ENCODE results near the gene C4orf17. TPM values are rescaled to one million over a fixed set of nuclear protein-coding genes. Genes with fewer than 3 reads are reported as not detected.

Gene C4orf17
- total RNA-seq, 1 experiment from 2014 or later: not detected

Other genes with a start within 250 kb of the C4orf17 start
- gene ADH1A, start 220.0 kb upstream of the C4orf17 start, total RNA-seq (2014; rRNA removed; shearing (Covaris generic)): not detected in 2 replicates
- not detected in 2 replicates for gene ADH1B, start 189.6 kb upstream of the C4orf17 start, total RNA-seq (2014; rRNA removed; shearing (Covaris generic))
- not detected in 2 replicates for gene ADH1C, start 158.3 kb upstream of the C4orf17 start, total RNA-seq (2014; rRNA removed; shearing (Covaris generic))
- not detected in 2 replicates for gene ADH7, start 75.7 kb upstream of the C4orf17 start, total RNA-seq (2014; rRNA removed; shearing (Covaris generic))
- gene TRMT10A, start 53.0 kb downstream of the C4orf17 start, total RNA-seq (2014; rRNA removed; shearing (Covaris generic)): 3.7 and 5.6 TPM in 2 replicates
- gene MTTP, start 63.8 kb downstream of the C4orf17 start, total RNA-seq (2014; rRNA removed; shearing (Covaris generic)): 0.15 and 1.0 TPM in 2 replicates
- 0.17 TPM in 1 of 2 replicates, not detected in the other for gene C4orf54, start 146.8 kb downstream of the C4orf17 start, total RNA-seq (2014; rRNA removed; shearing (Covaris generic))